Right ventricle myocardium superior (tissue), 1 donor: Measurements from ENCODE around the gene PGAM4. TPM values are rescaled to one million over a fixed set of nuclear protein-coding genes. Genes with fewer than 3 reads are reported as not detected.
"Not testable (repeated sequence)": the region's sequence is repeated elsewhere in the genome, so short reads cannot be mapped to it uniquely, and the experiment has no call there.

Experiments
- ATAC-seq: fragments of 200-7000 bp; cut with Tn5 transposase; one replicate; pipeline ENCODE4 v1.9.1; 2020; ENCODE audit warnings: mild to moderate bottlenecking; ENCODE audit not compliant: poor library complexity
- DNase-seq: peaks from one replicate; pipeline ENCODE4 v3.0.0-alpha.2; 2020
- intact Hi-C: fragments of 100-400 bp; cut with DNase I; formaldehyde crosslinking; loops from one replicate; pipeline ENCODE4 v1.11.2; 2022
- total RNA-seq: library from RNA; stranded (reverse); fragmentation: NEBNext Ultra II Directional; extraction: Animal tissue kit (Norgen Biotek cat#: 25700); gene quantifications from one replicate; pipeline ENCODE4 v1.2.1, GENCODE V29; 2021
- donor health status: DM: no; HTN: yes; CAD: no; lungs with severe emphysema.

The PGAM4 gene
- total RNA-seq, 1 donor from 2014 or later, result not detected

- no peak for ATAC-seq
Observed at GRCh38 chrX:77936299-77936698, 33.1 kb downstream of the PGAM4 start.

GRCh38 chrX:77935886-77936285, 33.6 kb downstream of the PGAM4 start:
- DNase-seq (no peak), ATAC-seq (no peak)
- intact Hi-C loops, result no loop called here

More at GRCh38 chrX:77936299-77936698, 33.1 kb downstream of the PGAM4 start:
- intact Hi-C loops, result no loop called here
- DNase-seq, result no peak

- no peak for DNase-seq
- ATAC-seq, result no peak
- intact Hi-C loops, result no loop called here
Observed at GRCh38 chrX:77930581-77930980, 38.9 kb downstream of the PGAM4 start.

- no peak for ATAC-seq
- no peak for DNase-seq
- intact Hi-C loops, result loop anchor here (10.0 kb wide), 1 partner anchor 89 kb away; no protein-coding TSS in a partner anchor
Observed at GRCh38 chrX:77925764-77926163, 43.7 kb downstream of the PGAM4 start.

GRCh38 chrX:77924320-77924859, 45.0 kb downstream of the PGAM4 start:
- DNase-seq (no peak), ATAC-seq (no peak)
- intact Hi-C loops, result loop anchor here (10.0 kb wide), 1 partner anchor 90 kb away; no protein-coding TSS in a partner anchor

- ATAC-seq (no peak), DNase-seq (no peak)
- intact Hi-C loops, result loop anchor here (10.0 kb wide), 1 partner anchor 92 kb away; no protein-coding TSS in a partner anchor
Observed at GRCh38 chrX:77922787-77923186, 46.7 kb downstream of the PGAM4 start.

GRCh38 chrX:77919370-77919769, 50.1 kb downstream of the PGAM4 start:
- ATAC-seq, intact Hi-C loops: not testable (repeated sequence)

GRCh38 chrX:77918568-77918967, 50.9 kb downstream of the PGAM4 start:
- peak; percentile 59 for ATAC-seq
- DNase-seq, result no peak
- intact Hi-C loops, result no loop called here

More at GRCh38 chrX:77919370-77919769, 50.1 kb downstream of the PGAM4 start:
- DNase-seq, result not testable (repeated sequence)

Other genes with a start within 250 kb of the PGAM4 start
- 75.2 TPM for gene ATRX, start 183.4 kb downstream of the PGAM4 start, total RNA-seq
- gene MAGT1, start 74.2 kb downstream of the PGAM4 start, total RNA-seq, result 50.4 TPM
- gene COX7B, start 70.2 kb downstream of the PGAM4 start, total RNA-seq, result 1,688 TPM
- gene ATP7A, start 58.9 kb downstream of the PGAM4 start, total RNA-seq, result 4.5 TPM
- gene PGK1, start 134.6 kb upstream of the PGAM4 start, total RNA-seq, result 407 TPM
- 16.3 TPM for gene TAF9B, start 170.0 kb upstream of the PGAM4 start, total RNA-seq